SJCRH30 (cell line): Measurements from ENCODE around the gene GAS7. TPM values are rescaled to one million over a fixed set of nuclear protein-coding genes. Genes with fewer than 3 reads are reported as not detected.
A peak's percentile ranks its signal among the peaks of the same experiment; 100 is the strongest.
"Not testable (repeated sequence)": the region's sequence is repeated elsewhere in the genome, so short reads cannot be mapped to it uniquely, and the experiment has no call there.

ENCODE experiments used
- DNase-seq, 2 experiments: peaks; one replicate each; pipeline ENCODE4 v3.0.0-alpha.2; 2015 to 2020
- H3K27ac ChIP-seq: fragments of 250-450 bp; sonication (Bioruptor Pico); 2 replicates; pipeline ENCODE4 v1.5.1; 2020; ENCODE audit warnings: mild to moderate bottlenecking, moderate library complexity
- H3K27me3 ChIP-seq: fragments of 250-450 bp; sonication (Bioruptor Pico); 2 replicates; pipeline ENCODE4 v1.5.1; 2020; ENCODE audit warnings: mild to moderate bottlenecking, moderate library complexity
- H3K36me3 ChIP-seq: fragments of 250-450 bp; sonication (Bioruptor Pico); 2 replicates; pipeline ENCODE4 v1.5.1; 2020; ENCODE audit warnings: mild to moderate bottlenecking, moderate library complexity
- H3K4me1 ChIP-seq: fragments of 250-450 bp; sonication (Bioruptor Pico); 2 replicates; pipeline ENCODE4 v1.5.1; 2020; ENCODE audit warnings: mild to moderate bottlenecking, moderate library complexity
- H3K4me3 ChIP-seq: fragments of 250-450 bp; sonication (Bioruptor Pico); 2 replicates; pipeline ENCODE4 v1.5.1; 2020; ENCODE audit warnings: mild to moderate bottlenecking, moderate library complexity
- H3K9me3 ChIP-seq: fragments of 250-450 bp; sonication (Bioruptor Pico); replicated peaks from 2 replicates; pipeline ENCODE4 v1.5.1; 2020; ENCODE audit warnings: mild to moderate bottlenecking, moderate library complexity
- total RNA-seq: library from RNA; depleted of rRNA; stranded (reverse); fragments of >200 nt; shearing (Covaris generic); gene quantifications from 2 replicates; pipeline ENCODE4 v1.2.3, GENCODE V29; 2014

Gene GAS7
- total RNA-seq, 1 experiment from 2014 or later, result 0.91 TPM

- Histone ChIP-seq H3K27ac (no peak overlapping the region), H3K4me3 (no peak overlapping the region), H3K9me3 (no peaks in the 10 kb centered on the region), H3K36me3 (no peaks in the 10 kb centered on the region), H3K4me1 (no peaks in the 10 kb centered on the region), H3K27me3 (no peaks in the 10 kb centered on the region)
- DNase-seq, result no peak
Observed at GRCh38 chr17:10018461-10018891, 179.9 kb downstream of the GAS7 start.

GRCh38 chr17:10016958-10017570 lies 181.3 kb downstream of the GAS7 start:
- H3K4me1 ChIP-seq, DNase-seq, H3K27me3 ChIP-seq, H3K36me3 ChIP-seq, H3K27ac ChIP-seq, H3K4me3 ChIP-seq, H3K9me3 ChIP-seq: not testable (repeated sequence)

DNA sequence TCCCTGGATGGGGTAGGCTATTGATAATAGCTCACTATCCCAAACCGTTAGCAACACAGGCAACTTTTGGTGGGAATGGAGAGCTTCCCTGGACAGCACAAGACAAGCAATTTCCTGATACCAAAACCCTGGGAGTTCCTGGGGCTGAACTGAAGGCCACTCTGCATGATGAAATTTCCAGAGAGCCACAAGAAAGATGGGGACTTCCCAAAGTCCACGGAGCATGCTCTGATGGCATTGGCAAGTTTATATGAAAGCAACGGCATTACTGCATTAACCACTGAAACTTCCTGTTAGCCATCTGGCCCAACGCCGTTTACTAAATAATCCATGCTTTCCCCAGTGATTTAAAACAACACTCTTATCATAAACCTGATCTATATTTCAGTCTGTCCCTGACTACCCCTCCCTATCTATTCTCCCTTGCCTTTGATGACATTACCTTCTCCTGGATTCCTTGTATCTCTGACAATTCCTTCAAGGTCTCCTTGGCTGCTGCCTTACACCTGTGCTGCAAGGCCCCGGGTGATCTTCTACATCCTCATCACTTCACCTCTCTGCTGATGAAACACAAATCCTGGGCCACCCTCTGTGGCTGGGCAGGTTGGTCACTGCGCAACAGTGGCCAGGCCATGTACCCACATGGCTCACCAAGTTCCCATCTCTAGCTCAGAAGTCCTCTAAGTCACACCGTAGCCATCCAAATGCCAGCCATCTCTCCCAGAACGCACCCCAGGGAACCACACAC lies 184.9 kb downstream of the GAS7 start:
- H3K27me3 ChIP-seq, result no peaks in the 10 kb centered on the region
- H3K9me3 ChIP-seq, result no peaks in the 10 kb centered on the region
- H3K27ac ChIP-seq, result no peak overlapping the region
- no peak overlapping the region for H3K4me3 ChIP-seq
- H3K4me1 ChIP-seq, result no peaks in the 10 kb centered on the region
- H3K36me3 ChIP-seq, result no peaks in the 10 kb centered on the region
- DNase-seq, result no peak

DNA sequence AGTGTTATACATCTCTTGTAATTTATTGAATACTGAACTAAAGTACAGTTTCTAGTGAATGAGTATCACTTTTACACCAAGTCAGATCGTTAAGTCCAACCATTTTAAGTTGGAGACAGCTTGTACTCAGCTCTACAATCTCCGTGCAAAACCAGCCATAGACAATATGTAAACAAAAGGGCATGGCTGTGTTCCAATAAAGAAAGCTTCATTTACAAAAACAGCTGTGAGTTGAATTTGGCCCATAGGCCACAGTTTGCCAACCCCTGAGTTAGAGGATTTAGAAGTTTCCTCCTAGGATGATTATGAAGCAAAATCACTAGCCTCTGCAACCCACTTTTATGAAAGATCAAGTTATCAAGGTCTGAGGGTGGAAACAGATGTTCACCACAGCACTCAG lies 187.7 kb downstream of the GAS7 start:
- no peak overlapping the region for H3K4me3 ChIP-seq
- H3K27me3 ChIP-seq, result no peaks in the 10 kb centered on the region
- H3K4me1 ChIP-seq, result no peaks in the 10 kb centered on the region
- H3K27ac ChIP-seq, result no peak overlapping the region
- no peaks in the 10 kb centered on the region for H3K36me3 ChIP-seq
- H3K9me3 ChIP-seq, result no peaks in the 10 kb centered on the region
- no peak for DNase-seq

DNA sequence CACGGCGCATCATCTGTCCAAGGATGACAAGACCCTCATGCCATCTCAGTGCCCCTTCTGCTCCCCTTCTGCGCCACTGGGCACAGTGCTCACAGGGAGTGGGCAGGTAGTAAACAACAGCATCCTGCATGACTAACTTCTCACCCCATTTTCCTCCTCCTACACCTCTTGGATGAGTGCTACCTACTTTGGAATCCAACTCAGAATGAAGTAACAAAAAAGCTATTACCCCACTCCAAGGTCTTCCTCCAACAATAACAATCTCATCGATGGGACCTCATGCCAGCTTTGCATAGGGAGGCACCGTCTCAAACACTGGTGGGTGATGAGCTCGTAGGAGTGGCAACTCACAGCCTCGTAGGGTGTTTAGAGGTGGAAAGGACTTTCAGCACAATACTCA lies 194.7 kb downstream of the GAS7 start:
- no peaks in the 10 kb centered on the region for H3K4me1 ChIP-seq
- no peaks in the 10 kb centered on the region for H3K9me3 ChIP-seq
- no peaks in the 10 kb centered on the region for H3K36me3 ChIP-seq
- H3K27ac ChIP-seq, result no peak overlapping the region
- no peak for DNase-seq
- no peaks in the 10 kb centered on the region for H3K27me3 ChIP-seq
- H3K4me3 ChIP-seq, result no peak overlapping the region

DNA sequence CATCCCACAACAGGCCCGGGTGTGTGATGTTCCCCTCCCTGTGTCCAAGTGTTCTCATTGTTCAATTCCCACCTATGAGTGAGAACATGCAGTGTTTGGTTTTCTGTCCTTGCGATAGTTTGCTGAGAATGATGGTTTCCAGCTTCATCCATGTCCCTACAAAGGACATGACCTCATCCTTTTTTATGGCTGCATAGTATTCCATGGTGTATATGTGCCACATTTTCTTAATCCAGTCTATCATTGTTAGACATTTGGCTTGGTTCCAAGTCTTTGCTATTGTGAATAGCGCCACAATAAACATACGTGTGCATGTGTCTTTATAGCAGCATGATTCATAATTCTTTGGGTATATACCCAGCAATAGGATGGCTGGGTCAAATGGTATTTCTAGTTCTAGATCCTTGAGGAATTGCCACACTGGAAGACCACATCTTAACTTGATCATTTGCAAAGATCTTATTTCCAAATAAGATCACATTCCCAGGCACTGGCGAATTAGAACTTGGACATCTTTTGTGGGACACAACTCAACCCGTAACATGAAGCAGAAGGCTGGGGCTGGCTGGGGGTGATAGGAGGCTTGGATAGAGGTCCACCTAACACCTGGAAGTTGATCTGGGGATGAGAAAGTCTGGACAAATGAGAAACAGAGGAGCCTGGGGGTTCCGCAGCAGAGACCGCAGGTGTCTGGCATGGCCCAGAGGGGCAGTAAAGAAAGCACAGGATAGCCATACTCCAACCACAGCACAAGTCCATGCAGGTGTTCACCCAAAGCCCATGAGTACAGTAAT lies 195.6 kb downstream of the GAS7 start:
- not testable (repeated sequence) for H3K27ac ChIP-seq, H3K36me3 ChIP-seq, H3K9me3 ChIP-seq, H3K4me3 ChIP-seq, DNase-seq, H3K4me1 ChIP-seq, H3K27me3 ChIP-seq

DNA sequence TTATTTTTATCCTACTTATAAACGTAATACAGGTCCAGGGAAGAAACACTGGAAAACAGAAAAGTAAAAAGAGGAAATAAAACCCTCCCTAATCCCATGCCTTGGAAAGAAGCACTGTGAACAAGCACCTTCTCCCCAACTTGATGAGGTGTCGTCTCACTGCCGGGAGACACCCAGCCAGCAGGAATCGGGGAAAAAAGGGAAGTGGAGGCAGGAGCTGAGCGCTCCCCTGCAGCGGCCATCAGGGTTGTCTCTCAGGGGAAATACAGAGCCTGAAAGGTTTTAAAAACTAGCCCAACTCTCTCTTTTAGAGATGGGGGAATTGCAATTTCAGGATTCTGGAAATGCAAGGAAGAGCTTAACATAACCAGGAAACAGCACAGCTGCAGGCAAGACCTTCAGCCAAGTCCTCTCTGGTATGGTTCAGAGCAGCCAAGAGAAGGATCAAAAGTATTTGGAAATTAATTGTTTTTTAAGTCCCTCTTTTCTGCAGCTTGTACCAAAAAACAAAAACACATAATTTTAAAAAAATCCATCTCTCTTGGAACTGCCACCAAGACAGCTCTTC lies 197.0 kb downstream of the GAS7 start:
- Histone ChIP-seq H3K36me3 (no peaks in the 10 kb centered on the region), H3K27ac (no peak overlapping the region), H3K4me1 (no peaks in the 10 kb centered on the region), H3K9me3 (no peaks in the 10 kb centered on the region), H3K4me3 (no peak overlapping the region), H3K27me3 (no peaks in the 10 kb centered on the region)
- no peak for DNase-seq

GRCh38 chr17:9999919-10000695 lies 198.3 kb downstream of the GAS7 start:
- DNase-seq, result no peak
- H3K36me3 ChIP-seq, result no peaks in the 10 kb centered on the region
- H3K4me1 ChIP-seq, result no peaks in the 10 kb centered on the region
- H3K4me3 ChIP-seq, result no peak overlapping the region
- H3K9me3 ChIP-seq, result no peaks in the 10 kb centered on the region
- H3K27me3 ChIP-seq, result no peaks in the 10 kb centered on the region
- H3K27ac ChIP-seq, result no peak overlapping the region

DNA sequence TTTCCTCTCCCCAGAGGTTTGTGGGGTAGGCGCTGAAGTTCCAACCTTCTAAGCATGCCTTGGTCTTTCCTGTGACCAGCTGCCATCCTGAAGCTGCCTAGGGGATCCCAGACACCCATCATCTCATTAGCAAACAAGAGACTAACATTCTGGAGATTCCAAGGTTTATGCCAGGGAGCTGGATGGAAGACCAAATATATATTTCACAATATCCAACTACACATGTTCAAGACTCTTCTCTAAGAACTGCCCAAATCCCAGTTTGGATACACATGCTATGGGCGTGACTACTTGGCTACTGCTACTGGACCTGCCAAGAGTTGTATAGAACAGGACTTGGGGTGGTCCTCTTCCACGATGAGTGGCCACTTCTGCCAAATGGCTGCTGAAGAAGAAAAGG lies 200.3 kb downstream of the GAS7 start:
- no peaks in the 10 kb centered on the region for H3K27me3 ChIP-seq
- H3K36me3 ChIP-seq, result no peaks in the 10 kb centered on the region
- no peak overlapping the region for H3K27ac ChIP-seq
- no peaks in the 10 kb centered on the region for H3K4me1 ChIP-seq
- no peaks in the 10 kb centered on the region for H3K9me3 ChIP-seq
- no peak overlapping the region for H3K4me3 ChIP-seq
- no peak for DNase-seq

DNA sequence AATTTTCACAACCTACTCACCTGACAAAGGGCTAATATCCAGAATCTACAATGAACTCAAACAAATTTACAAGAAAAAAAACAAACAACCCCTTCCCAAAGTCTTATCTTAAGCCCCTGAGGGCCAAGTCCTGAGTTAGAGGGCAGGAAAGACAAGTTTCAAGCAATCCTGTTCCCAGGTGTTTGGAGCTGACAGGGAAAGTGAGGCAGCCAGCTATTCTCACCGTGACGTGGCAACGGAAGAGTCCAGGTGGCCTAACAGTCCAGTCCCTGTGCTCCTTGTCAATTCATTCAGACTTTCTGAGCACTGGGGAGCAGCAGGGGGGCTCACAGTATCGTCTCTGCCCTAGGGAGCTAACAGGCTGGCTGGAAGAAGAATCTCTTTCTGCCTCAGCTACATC lies 203.6 kb downstream of the GAS7 start:
- no peak overlapping the region for H3K4me3 ChIP-seq

DNA sequence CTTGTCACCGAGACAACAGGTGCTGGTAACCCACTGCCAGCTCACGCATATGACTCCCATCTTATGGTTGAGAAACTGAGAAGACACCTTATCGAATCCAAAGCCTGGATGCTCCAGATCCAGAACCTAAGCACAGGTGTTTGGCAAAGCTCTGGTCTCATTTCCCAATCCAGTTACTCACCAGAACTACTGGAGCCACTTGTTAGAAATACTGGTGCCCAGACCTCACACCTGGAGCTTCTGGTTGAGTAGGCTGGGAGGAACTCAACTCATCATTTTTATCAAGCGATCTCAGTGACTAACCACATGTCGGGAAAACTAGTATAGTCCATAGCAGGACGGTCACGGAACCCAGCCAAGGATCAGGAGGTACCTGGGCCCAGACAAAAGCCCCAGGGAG lies 206.6 kb downstream of the GAS7 start:
- Histone ChIP-seq H3K4me3 (no peak overlapping the region), H3K9me3 (no peaks in the 10 kb centered on the region), H3K36me3 (no peaks in the 10 kb centered on the region), H3K27ac (no peak overlapping the region), H3K27me3 (no peaks in the 10 kb centered on the region), H3K4me1 (no peaks in the 10 kb centered on the region)
- DNase-seq, result no peak

More for the DNA sequence above, 203.6 kb downstream of the GAS7 start:
- Histone ChIP-seq H3K36me3 (no peaks in the 10 kb centered on the region), H3K4me1 (no peaks in the 10 kb centered on the region), H3K9me3 (no peaks in the 10 kb centered on the region), H3K27me3 (no peaks in the 10 kb centered on the region), H3K27ac (no peak overlapping the region)
- no peak for DNase-seq

GRCh38 chr17:9991351-9991750 lies 207.1 kb downstream of the GAS7 start:
- H3K9me3 ChIP-seq, result no peaks in the 10 kb centered on the region
- H3K27ac ChIP-seq, result no peak overlapping the region
- no peak for DNase-seq
- H3K36me3 ChIP-seq, result no peaks in the 10 kb centered on the region
- H3K4me3 ChIP-seq, result no peak overlapping the region
- H3K27me3 ChIP-seq, result no peaks in the 10 kb centered on the region
- no peaks in the 10 kb centered on the region for H3K4me1 ChIP-seq

- H3K27ac ChIP-seq, result no peak overlapping the region
- no peaks in the 10 kb centered on the region for H3K27me3 ChIP-seq
- peak; percentile 7 to 49 for DNase-seq
- H3K4me1 ChIP-seq, result no peaks in the 10 kb centered on the region
- no peak overlapping the region for H3K4me3 ChIP-seq
- H3K36me3 ChIP-seq, result no peaks in the 10 kb centered on the region
- H3K9me3 ChIP-seq, result no peaks in the 10 kb centered on the region
Observed at GRCh38 chr17:9987779-9988585, 210.4 kb downstream of the GAS7 start.
